DMS114 treated with DMSO at 0.1 percent for 48 hours (cell line): ENCODE measurements around the gene APLP1.
A peak's percentile ranks its signal among the peaks of the same experiment; 100 is the strongest.
"Not testable (repeated sequence)": the region's sequence is repeated elsewhere in the genome, so short reads cannot be mapped to it uniquely, and the experiment has no call there.

ENCODE experiments used
- DNase-seq: peaks from one replicate; lab custom pipeline; 2025; ENCODE audit not compliant: unreplicated experiment; lab: John Stamatoyannopoulos, UW

Gene APLP1

DNA sequence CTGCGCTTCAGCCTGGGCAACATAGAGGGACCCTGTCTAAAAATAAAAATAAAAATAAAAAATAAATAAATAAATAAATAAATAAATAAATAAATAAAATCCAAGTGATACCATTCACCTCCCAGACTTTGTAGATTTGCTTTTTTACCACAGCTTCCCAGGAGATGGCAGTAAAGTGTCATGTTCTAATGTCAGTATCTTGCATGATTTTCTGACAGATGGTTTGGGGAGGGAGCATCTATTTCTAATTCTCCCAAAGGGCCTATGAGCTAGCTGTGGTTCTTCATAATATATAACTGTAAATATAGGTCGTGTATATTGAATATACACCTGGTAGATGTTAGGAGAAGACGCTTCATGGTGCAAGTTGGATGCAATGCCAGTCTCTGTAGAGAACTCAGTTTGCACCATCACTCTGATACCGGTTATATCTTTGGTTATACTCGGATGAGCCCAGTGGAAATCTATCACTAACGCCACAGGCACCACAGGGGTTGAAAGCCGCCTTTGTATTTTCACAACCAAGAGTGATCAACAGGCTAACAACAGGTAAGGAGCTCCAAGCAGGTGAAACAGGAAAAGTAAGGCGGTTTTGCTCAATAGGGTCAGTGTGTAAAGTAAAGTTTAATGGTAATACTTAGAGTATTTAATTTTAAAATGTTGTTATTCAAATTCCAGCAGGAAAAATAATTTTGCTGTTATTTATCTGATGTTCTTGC lies 13.9 kb downstream of the APLP1 start:
- peak; percentile 77 for DNase-seq

DNA sequence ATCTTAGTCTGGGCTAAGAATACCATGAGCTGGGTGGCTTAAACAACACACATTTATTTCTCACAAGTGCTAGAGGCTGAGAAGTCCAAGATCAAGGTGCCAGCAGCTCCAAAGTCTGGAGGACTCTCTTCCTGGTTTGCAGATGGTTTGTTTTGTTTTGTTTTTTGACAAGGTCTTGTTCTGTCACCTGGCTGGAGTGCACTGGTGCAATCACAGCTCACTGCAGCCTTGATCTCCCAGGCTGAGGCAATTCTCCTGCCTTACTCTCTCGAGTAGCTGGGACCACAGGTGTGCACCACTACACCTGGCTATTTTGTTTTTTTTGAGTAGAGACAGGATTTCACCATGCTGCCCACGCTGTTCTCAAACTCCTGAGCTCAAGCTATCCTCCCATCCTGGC lies 15.5 kb downstream of the APLP1 start:
- no peak for DNase-seq

DNA sequence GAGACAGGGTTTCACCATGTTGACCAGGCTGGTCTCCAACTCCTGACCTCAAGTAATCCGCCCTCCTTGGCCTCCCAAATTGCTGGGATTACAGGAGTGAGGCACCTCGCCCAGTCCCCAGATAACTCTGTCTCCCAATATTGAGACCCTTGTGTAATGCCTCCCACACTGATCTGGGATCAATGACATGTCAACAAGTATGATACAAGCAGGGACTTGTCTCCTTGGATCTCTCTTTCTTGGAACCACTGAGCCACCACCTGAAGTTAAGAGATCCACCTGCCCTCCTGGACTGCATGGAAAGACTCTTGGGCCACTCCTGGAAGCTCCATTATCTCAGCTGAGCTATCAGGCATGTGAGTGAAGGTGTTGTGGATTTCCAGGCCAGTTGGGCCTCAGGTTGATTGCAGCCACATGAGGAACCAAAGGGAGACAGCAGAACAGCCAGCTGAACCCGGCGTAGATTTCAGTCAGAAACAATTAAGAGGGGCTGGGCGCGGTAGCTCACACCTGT lies 16.9 kb downstream of the APLP1 start:
- no peak for DNase-seq

DNA sequence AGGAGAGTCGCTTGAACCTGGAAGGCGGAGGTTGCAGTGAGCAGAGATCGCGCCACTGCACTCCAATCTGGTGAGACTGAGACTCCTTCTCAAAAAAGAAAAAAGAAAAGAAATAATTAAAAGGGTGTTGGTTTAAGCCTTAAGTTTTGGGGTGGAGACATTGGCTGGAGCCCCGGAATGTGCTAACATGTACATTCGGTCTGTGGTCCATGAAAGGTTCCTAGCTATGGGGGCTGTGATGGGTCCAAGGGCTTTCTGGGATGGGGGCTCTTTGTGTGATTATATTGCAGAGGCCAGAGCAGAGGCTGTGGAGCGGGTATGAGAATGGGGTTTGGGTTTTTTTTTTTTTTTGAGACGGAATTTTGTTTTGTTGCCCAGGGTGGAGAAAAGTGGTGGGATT lies 17.5 kb downstream of the APLP1 start:
- no peak for DNase-seq

DNA sequence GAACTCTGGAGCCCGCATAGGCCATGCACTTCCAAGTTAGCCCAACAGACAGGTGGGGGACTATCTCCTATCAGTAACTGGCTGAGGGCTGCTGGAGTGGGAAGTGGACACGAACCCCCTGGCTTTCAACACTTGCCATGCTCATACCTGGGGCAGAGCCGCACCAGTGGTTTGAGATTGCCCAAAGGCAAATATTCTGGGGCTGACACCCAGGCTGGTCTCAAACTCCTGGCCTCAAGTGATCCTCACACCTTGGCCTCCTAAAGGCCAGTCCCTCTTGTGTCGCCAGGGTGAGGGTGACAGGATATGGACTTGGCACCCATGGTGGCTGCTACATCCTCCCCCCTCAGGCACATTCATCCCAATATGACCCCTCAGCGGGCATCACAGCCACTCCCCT lies 18.8 kb downstream of the APLP1 start:
- DNase-seq, result no peak

DNA sequence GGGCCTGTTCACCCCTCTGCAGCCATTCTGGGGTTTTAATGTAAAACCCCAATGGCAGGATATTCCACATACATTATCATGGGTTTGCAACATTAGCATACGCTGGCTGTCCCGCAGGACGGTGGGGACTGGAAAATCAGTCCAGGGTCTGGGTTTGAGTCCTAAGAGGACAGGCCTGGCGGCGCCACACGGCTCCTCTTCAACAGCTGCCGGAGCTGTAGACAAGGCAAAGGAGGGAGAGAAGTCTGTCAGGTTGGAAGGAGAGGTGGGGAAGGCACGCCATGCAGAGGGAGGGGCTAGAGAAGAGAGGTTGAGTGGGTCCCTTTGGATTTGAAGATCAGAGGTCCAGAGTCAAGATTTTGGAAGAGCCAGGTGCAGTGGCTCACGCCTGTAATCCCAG lies 20.0 kb downstream of the APLP1 start:
- no peak for DNase-seq

DNA sequence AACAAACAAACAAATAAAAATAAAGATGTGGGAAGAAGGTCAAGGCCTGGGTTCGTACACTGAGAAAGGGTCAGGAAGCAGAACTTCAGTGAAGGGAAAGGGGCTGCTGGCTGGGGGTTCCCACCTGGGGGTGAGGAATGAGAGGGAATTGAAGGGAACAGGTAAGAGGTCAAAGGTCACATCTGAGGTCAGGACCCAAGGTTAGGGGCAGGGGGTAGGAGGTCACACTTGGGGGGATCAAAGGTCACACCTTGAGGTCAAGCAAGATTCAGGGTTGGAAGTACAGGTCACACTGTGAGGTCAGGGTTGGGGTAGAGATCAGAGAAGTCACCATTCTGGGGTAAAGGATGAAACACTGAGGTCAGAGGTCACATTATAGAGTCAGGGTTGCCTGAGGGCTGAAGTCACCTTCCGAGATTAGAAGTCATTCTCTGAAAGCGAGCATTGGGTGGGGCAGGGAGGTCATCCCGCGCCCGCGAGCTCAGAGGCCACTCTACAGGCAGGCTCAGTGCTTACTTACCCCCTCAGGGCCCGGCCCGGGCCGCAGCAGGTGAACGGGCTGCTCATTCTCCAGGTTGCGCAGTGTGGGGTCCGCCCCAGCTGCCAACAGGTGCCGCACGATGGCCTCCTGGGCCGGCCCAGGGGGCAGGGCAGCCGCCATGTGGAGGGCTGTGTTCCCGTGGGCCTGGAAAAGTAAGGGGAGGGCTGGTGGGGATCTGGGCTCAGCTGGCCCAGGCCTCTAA lies 21.2 kb downstream of the APLP1 start:
- DNase-seq, result no peak

DNA sequence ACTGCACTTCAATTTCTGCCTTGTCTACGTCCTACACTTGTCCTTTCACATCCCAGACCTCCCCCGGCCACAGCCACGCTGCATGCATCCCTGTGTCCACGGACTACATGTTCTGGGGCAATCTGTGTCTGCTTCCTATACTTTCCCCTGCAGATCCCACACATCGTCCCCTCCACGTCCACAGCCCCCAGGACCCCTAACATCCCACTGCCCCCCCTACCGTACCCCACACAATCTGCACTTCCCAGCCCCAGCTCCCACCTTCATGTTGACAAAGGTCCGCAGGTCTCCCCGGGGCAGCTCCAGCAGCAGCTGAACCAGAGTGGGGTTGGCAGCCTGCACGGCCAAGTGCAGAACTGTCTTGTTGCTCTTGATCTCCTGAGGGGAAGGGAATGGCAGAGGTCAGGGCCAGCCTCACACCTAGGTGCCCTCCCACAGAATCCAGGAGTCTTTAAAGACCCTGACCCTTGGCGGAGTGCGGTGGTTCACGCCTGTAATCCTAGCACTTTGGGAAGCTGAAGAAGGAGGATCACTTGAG lies 21.8 kb downstream of the APLP1 start:
- no peak for DNase-seq

DNA sequence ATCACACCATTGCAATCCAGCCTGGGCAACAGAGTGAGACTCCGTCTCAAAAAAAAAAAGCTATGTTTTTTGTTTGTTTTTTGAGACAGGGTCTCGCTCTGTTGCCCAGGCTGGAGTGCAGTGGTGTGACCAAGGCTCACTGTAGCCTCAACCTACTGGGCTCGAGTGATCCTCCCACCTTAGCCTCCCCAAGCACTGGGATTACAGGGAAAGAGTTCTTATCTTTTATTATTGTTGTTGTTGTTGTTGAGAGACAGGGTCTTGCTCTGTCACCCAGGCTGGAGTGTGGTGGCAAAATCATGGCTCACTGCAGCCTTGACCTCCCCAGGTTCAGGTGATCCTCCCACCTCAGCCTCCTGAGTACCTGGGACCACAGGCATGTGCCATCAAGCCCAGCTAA lies 23.4 kb downstream of the APLP1 start:
- DNase-seq, result not testable (repeated sequence)

DNA sequence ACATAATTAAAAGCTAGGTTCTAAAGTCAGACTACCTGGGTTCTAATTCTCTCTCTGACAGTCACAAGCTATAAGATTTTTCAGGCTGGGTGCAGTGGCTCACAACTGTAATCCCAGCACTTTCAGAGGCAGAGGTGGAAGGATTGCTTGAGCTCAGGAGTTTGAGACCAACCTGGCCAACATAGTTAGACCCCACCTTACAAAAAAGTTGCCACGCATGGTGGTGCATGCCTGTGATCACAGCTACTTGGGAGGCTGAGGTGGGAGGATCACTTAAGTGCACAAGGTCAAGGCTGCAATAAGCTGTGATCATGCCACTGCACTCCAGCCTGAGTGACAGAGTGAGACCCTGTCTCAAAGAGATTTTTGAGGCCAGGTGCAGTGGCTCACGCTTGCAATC lies 26.0 kb downstream of the APLP1 start:
- no peak for DNase-seq

DNA sequence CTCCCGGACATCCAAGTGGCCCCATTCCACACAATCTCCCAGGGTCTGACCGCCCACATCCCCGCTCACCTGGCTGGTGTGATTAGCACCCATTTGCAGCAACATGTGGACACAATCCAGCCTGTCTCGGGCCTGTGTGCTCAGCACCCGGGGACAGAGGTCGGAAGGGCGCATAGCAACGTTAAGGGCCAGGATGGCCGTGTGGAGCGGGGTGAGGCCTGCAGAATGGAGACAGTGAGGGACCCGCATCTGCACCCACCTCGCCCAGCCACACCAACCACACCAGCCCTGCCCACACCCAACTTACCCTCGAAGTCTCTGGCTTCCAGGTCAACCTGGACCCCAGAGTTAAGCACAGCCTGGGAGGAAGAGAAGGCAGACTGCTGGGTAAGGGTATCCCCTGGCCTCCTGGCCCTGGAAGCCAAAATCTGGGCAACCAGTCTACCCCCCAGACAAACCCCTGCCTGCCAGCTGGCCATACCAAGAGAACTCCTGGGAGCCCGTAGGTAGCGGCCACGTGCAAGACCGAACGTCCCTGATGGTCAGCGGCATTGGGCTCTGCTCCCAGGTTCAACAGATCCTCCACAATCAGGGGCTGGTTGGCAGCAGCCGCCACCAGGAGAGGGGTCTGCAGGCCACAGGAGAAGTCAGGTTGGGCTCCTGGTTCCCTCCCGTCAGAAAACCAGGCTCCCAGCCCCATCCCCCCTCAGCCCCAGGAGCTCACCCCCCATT lies 27.7 kb downstream of the APLP1 start:
- no peak for DNase-seq

DNA sequence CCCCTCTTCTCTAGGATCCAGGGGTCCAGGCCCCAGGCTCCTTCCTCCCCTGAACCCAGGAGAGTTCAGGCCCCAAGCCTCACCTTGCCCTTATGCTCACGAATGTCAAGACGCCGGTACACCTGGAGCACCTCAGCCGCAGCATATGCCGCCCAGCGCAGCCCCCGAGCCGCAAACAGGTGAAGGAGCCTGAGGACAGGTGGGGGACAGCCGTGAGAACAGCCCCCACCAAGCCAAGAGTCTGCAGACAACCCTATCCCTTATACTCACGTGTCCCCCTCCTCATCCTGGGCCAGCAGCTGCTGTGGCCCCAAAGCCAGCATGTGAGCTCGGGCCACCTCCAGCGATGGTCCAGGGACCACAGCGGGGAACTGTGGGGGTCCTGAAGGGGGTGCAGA lies 28.3 kb downstream of the APLP1 start:
- no peak for DNase-seq

DNA sequence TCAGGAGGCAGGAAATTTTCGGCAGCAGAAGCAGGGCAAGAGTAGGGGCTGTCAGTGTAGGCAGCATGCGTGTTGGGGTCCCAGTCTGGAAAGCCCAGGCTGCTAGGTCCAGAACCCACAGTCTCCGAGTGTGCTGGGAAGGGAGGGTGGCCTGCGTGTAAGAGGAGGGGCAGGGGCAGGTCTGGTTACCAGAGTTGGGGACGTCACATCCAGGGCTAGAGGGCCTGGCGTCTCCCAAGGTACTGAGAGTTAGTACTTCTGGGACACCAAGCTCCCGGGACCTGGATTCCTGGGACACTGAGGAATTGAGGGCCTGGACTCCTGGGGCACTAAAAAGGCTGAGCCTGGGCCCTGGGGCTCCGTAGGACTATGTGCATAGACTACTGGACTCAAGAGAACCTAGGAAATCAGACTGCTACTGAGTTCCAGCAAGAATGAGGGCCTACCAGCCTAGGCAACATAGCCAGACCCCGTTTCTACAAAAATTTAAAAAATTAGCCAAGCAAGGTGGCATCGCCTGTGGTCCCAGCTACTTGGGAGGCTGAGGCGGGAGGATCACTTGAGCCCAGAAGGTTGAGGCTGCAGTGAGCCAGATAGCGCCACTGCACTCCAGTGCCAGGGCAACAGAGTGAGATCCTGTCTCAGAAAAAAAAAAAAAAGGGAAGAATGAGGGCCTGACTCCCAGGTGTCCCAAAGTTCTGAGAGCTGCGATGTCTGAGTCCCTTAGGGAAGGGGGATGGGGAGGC lies 29.5 kb downstream of the APLP1 start:
- no peak for DNase-seq

DNA sequence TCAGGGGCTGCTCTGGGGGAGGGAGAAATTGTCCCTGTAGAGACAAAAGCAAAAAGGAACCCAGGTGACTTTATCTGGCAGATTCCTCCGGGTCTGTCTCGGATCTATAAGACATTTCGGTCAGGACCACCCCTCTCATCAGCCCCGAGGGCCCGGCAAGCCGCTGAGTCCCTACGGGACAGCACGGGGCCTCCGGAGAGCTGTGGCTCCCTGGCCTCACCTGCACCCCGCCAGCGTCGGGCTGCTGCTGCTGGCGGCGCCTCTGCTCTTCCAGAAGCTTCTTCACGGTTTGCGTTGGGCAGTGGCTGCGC lies 30.1 kb downstream of the APLP1 start:
- DNase-seq, result no peak

DNA sequence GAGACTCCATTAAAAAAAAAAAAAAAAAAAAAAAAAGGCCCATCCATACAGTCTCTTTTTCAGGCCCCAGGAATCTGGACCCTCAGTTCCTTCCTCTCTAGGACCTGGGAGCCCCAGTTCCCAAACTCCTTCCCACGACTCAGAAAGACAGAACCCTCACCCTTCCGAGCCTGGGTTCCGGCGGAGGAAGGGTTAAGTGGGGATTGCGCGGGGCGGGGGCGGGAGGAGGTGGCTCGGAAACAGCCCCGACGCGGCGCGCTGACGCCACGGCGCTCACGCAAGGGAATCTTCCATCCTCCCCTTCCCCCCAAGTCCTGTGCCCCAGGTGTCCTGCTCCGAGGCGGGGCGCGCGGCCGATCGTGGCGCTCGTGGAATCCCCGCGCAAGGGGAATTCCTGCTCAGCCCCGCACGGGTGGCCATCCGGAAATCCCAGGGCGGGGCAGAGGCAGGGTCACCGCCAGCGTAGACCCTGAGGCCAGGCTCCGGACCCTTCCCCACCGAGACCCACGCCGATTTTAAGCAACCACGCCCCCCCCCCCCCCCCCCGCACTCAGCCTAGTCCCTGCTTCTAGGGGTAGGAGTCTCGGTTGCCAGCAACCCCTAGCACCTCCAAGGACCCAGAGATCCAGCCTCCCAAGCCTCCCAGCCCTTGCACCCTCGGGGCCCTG lies 31.3 kb downstream of the APLP1 start:
- peak; percentile 67 for DNase-seq

DNA sequence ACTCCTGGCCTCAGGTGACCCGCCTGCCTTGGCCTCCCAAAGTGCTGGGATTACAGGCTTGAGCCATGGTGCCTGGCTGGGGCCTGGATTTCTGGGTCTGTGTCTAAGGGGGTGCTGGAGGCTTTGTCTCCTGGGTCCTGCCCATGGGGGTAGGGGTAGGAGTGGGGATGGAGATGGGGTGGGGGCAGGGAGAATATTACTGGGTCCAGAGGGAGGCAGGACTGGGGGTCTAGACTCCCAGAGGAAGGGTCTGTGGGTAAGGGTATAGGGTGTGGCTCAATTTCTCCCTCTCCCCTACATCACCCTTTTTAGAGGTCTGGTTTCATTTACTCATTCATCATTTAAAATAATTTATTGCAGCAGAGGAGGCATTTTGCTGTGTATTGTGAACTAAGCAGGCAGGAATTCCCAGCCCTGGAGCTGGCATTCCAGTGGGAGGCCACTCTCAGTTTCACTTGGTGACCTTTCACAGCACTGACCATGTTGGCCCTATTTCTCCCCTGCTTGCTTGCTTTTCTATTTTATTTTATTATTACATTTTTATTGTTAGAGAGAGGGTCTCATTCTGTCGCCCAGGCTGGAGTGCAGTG lies 32.8 kb downstream of the APLP1 start:
- no peak for DNase-seq

DNA sequence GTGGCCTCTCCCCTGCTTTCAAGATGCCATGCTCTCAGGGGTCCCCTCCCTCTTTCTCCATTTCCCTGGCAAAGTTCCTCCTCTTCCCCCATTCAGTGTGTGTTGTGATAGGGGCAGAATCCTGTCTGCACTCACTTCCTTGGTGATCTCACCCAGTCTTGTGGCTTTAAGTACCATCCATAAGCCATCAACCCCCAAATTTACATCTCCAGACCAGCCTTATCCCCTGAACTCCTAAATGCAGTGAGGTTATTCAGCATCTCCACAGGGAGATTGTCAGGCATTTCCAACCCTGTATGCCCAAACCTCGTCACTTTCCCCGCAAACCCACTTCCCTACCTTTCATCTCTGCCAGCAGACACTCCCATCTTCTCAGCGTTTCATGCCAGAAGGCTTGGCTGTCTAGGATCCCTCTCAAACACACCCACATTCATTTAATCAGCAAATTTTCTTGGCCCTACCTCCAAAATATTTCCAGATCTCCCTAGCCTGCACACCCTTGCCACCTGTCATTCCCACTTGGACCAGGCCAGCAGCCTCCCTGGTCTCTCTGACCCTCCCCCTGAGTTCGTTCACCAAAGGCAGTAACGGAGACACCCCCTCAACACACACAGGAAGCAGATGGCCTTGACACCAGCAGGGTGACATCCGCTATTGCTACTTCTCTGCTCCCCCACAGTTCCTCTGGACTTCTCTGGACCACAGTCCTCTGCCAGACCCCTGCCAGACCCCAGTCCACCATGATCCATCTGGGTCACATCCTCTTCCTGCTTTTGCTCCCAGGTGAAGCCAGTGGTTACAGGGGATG lies 33.7 kb downstream of the APLP1 start, which contains the start of gene HCST:
Gene HCST, plus strand, starts transcription at position 676 of the 808 bp plus-strand sequence. Its CDS starts 65 bp downstream, at position 741.
- no peak for DNase-seq

DNA sequence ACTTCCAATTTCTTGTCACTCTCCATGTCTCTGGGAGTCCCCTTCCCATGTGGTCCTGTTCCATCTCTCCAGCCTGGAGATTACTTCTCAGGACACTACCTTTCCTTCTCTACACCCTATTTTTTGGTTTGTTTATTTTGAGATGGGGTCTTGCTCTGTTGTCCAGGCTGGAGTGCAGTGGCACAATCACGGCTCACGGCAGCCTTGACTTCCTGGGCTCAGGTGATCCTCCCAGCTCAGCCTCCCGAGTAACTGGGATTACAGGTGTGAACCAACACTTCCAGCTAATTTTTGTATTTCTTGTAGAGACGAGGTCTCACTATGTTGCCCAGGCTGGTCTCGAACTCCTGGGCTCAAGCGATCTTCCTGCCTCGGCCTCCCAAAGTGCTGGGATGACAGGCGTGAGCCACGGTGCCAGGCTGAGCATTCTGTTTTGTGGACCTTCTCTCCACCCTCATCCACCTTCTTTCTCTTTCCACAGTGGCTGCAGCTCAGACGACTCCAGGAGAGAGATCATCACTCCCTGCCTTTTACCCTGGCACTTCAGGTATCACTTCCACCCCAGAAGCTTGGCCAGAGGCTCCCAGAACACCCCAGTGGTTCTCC lies 34.6 kb downstream of the APLP1 start:
- no peak for DNase-seq
